ENCODE measurements around the gene SSNA1.

SSNA1 gene

DNA sequence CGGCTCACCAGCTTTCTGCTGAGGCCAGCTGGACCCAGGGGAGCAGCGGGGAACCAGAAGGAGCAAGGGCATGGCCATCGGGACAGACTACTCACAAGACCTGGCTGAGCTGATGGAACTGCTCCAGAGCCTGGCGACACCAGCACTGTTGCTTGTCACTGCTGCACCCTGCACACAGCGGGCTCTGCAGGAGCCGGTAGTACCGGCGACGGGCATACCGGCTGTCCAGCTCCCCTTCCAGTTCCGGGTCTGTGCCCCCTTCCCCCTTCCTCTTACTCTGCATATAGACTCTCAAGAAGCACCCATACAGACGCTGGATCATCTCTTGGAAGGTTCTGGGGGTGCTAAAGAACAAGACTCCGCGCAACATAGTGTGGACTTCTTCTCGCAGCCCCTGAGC, 1.1 kb upstream of the SSNA1 start:
- no peak overlapping the region for H4K91ac ChIP-seq (ENCODE audit: low read depth, low read length, poor library complexity)
- H3K4ac ChIP-seq (ENCODE audit: low read length): no peak overlapping the region
- peaks cover 30 to 72% of the 10 kb centered on the region in 2 donors for H3K36me3 ChIP-seq (replicated peaks in 1 of 2; ENCODE audit: control insufficient read depth in 2 of 2, insufficient read depth in 2 of 2, low read length in 2 of 2)
- H2BK120ac ChIP-seq (ENCODE audit: low read depth, low read length): no peak overlapping the region
- no peak overlapping the region for H2BK15ac ChIP-seq (ENCODE audit: low read length)
- no peak overlapping the region for H3K27ac ChIP-seq (replicated peaks; ENCODE audit: low read length)
- H2AK5ac ChIP-seq (ENCODE audit: low read depth, low read length): no peak overlapping the region
- no peak overlapping the region for H3K9ac ChIP-seq (ENCODE audit: low read depth, low read length, poor library complexity)
- H3K27me3 ChIP-seq (ENCODE audit: control insufficient read depth in 3 of 3, insufficient read depth in 3 of 3, low read depth in 1 of 3, low read length in 3 of 3): peaks cover 0 to 2% (median 0%) of the 10 kb centered on the region in 3 experiments
- peaks cover 27% of the 10 kb centered on the region for H3K79me1 ChIP-seq (ENCODE audit: low read depth, low read length)
- H3K4me3 ChIP-seq (ENCODE audit: low read length in 2 of 2): peak overlapping the region; percentile 99 to 100
- H3K14ac ChIP-seq (ENCODE audit: low read length): no peak overlapping the region
- no peak for DNase-seq (ENCODE audit: low spot score)
- no peak overlapping the region for H2AFZ ChIP-seq (ENCODE audit: low read length)
- H3K9me3 ChIP-seq (replicated peaks in 1 of 2; ENCODE audit: control insufficient read depth in 2 of 2, insufficient read depth in 1 of 2, low read depth in 1 of 2, low read length in 2 of 2): peaks cover 0 to 1% of the 10 kb centered on the region in 2 donors
- H4K8ac ChIP-seq (ENCODE audit: low read depth, low read length): no peak overlapping the region
- no CpG with 5 or more reads among the region's 15 CpGs for WGBS, 2 donors (ENCODE audit: extremely low coverage in 2 of 2, insufficient read length in 2 of 2, insufficient replicate concordance in 1 of 2)
- no peak overlapping the region for H3K18ac ChIP-seq (ENCODE audit: low read length)
- H2BK12ac ChIP-seq (ENCODE audit: low read length): no peak overlapping the region
- no peak overlapping the region for H2BK5ac ChIP-seq (ENCODE audit: low read length)
- peaks cover 12 to 17% of the 10 kb centered on the region in 2 donors for H3K4me1 ChIP-seq (ENCODE audit: control insufficient read depth in 2 of 2, insufficient read depth in 1 of 2, low read depth in 1 of 2, low read length in 2 of 2)
- H3K23ac ChIP-seq (ENCODE audit: low read depth, low read length, poor library complexity): no peak overlapping the region
- H3K4me2 ChIP-seq (ENCODE audit: insufficient read depth, low read length, poor library complexity, severe bottlenecking): peak overlapping the region; percentile 94

DNA sequence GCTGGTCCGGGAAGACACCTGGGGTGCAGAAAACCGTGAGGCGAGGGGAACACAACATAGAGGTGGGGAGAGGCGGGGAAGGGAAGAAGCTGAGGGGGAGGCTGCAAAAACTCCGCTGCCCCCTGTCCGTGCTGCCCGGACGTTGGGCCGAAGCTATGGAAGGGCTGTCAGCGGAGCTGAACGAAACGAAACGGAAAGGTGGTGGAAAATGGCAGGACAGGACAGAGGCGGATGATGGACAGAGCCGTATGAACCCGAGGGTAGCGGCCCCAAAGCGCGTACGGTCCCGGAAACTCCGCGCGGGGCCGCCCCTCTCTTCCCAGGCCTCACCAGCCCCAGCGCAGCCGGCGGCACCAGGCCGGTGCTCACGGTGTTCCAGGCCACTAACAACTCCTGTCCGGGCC, 388 bp upstream of the SSNA1 start:
- Histone ChIP-seq H4K91ac (ENCODE audit: low read depth, low read length, poor library complexity) (no peak overlapping the region), H3K9ac (ENCODE audit: low read depth, low read length, poor library complexity) (peak overlapping the region; percentile 95), H3K27me3 (ENCODE audit: control insufficient read depth in 3 of 3, insufficient read depth in 3 of 3, low read depth in 1 of 3, low read length in 3 of 3) (peaks cover 0 to 2% (median 0%) of the 10 kb centered on the region in 3 experiments), H3K36me3 (replicated peaks in 1 of 2; ENCODE audit: control insufficient read depth in 2 of 2, insufficient read depth in 2 of 2, low read length in 2 of 2) (peaks cover 24 to 67% of the 10 kb centered on the region in 2 donors), H3K4me1 (ENCODE audit: control insufficient read depth in 2 of 2, insufficient read depth in 1 of 2, low read depth in 1 of 2, low read length in 2 of 2) (peaks cover 12 to 17% of the 10 kb centered on the region in 2 donors), H3K18ac (ENCODE audit: low read length) (peak overlapping the region; percentile 89), H4K8ac (ENCODE audit: low read depth, low read length) (peak overlapping the region; percentile 98), H3K9me3 (replicated peaks in 1 of 2; ENCODE audit: control insufficient read depth in 2 of 2, insufficient read depth in 1 of 2, low read depth in 1 of 2, low read length in 2 of 2) (peaks cover 0 to 1% of the 10 kb centered on the region in 2 donors), H2AK5ac (ENCODE audit: low read depth, low read length) (peak overlapping the region; percentile 93), H2BK120ac (ENCODE audit: low read depth, low read length) (no peak overlapping the region), H2BK12ac (ENCODE audit: low read length) (no peak overlapping the region), H3K4ac (ENCODE audit: low read length) (peak overlapping the region; percentile 78), H2BK15ac (ENCODE audit: low read length) (no peak overlapping the region), H3K4me3 (ENCODE audit: low read length in 2 of 2) (peak overlapping the region; percentile 99 to 100), H2BK5ac (ENCODE audit: low read length) (peak overlapping the region; percentile 78), H3K79me1 (ENCODE audit: low read depth, low read length) (peaks cover 28% of the 10 kb centered on the region), H3K27ac (replicated peaks; ENCODE audit: low read length) (no peak overlapping the region), H3K14ac (ENCODE audit: low read length) (peak overlapping the region; percentile 82), H3K4me2 (ENCODE audit: insufficient read depth, low read length, poor library complexity, severe bottlenecking) (peak overlapping the region; percentile 94), H2AFZ (ENCODE audit: low read length) (peak overlapping the region; percentile 95), H3K23ac (ENCODE audit: low read depth, low read length, poor library complexity) (peak overlapping the region; percentile 95)
- no peak for DNase-seq (ENCODE audit: low spot score)
- no CpG with 5 or more reads among the region's 31 CpGs for WGBS, 2 donors (ENCODE audit: extremely low coverage in 2 of 2, insufficient read length in 2 of 2, insufficient replicate concordance in 1 of 2)

GRCh38 chr9:137189297-137190295, 1.1 kb downstream of the SSNA1 start:
- Histone ChIP-seq H3K14ac (ENCODE audit: low read length) (no peak overlapping the region), H3K27ac (replicated peaks; ENCODE audit: low read length) (no peak overlapping the region), H3K79me1 (ENCODE audit: low read depth, low read length) (peaks cover 37% of the 10 kb centered on the region), H2AFZ (ENCODE audit: low read length) (peak overlapping the region; percentile 95), H3K4me3 (ENCODE audit: low read length in 2 of 2) (peak overlapping the region; percentile 99 to 100), H3K4me1 (ENCODE audit: control insufficient read depth in 2 of 2, insufficient read depth in 1 of 2, low read depth in 1 of 2, low read length in 2 of 2) (peaks cover 17% of the 10 kb centered on the region in 2 donors), H3K9me3 (replicated peaks in 1 of 2; ENCODE audit: control insufficient read depth in 2 of 2, insufficient read depth in 1 of 2, low read depth in 1 of 2, low read length in 2 of 2) (peaks cover 0 to 1% of the 10 kb centered on the region in 2 donors), H3K23ac (ENCODE audit: low read depth, low read length, poor library complexity) (peak overlapping the region; percentile 95), H3K9ac (ENCODE audit: low read depth, low read length, poor library complexity) (peak overlapping the region; percentile 93), H2BK12ac (ENCODE audit: low read length) (no peak overlapping the region), H2BK120ac (ENCODE audit: low read depth, low read length) (no peak overlapping the region), H3K4ac (ENCODE audit: low read length) (no peak overlapping the region), H2BK15ac (ENCODE audit: low read length) (no peak overlapping the region), H2AK5ac (ENCODE audit: low read depth, low read length) (peak overlapping the region; percentile 84), H3K18ac (ENCODE audit: low read length) (no peak overlapping the region), H3K4me2 (ENCODE audit: insufficient read depth, low read length, poor library complexity, severe bottlenecking) (peak overlapping the region; percentile 93), H3K27me3 (ENCODE audit: control insufficient read depth in 3 of 3, insufficient read depth in 3 of 3, low read depth in 1 of 3, low read length in 3 of 3) (peaks cover 0 to 2% (median 0%) of the 10 kb centered on the region in 3 experiments), H4K91ac (ENCODE audit: low read depth, low read length, poor library complexity) (no peak overlapping the region), H2BK5ac (ENCODE audit: low read length) (no peak overlapping the region), H4K8ac (ENCODE audit: low read depth, low read length) (no peak overlapping the region), H3K36me3 (replicated peaks in 1 of 2; ENCODE audit: control insufficient read depth in 2 of 2, insufficient read depth in 2 of 2, low read length in 2 of 2) (peaks cover 15 to 52% of the 10 kb centered on the region in 2 donors)
- DNase-seq (ENCODE audit: low spot score): no peak
- WGBS, 2 donors (ENCODE audit: extremely low coverage in 2 of 2, insufficient read length in 2 of 2, insufficient replicate concordance in 1 of 2): no CpG with 5 or more reads among the region's 23 CpGs

DNA sequence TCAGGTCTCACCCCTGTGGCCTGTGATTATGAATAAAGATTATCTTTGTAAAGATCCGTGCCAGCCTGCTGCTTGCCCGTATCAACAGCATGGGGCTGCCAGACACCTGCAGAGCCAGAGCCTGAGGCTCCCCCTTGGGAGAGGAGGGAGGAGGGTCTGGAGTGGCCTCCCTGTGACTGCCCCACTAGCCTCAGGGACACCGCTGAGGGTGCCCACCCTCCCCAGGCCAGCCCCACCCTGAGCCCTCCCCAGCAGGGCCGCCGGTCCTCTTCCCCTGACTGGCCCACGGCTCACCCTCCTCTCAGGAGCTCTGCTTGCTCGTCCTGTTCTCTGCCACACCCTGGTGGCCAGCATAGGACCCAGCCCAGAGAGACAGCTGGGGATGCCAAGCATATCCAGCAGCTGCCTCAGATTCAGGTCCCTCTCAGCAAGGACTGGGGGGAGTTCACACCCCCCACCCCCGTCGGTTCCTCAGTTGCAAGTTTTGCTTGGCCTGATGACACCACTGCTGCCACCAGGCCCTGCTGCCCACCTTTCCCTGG, 1.9 kb downstream of the SSNA1 start:
- Histone ChIP-seq H4K91ac (ENCODE audit: low read depth, low read length, poor library complexity) (no peak overlapping the region), H3K27ac (replicated peaks; ENCODE audit: low read length) (no peak overlapping the region), H3K4me3 (ENCODE audit: low read length in 2 of 2) (peak overlapping the region in 1 of 2 donors; percentile 100), H3K79me1 (ENCODE audit: low read depth, low read length) (peaks cover 42% of the 10 kb centered on the region), H2AK5ac (ENCODE audit: low read depth, low read length) (no peak overlapping the region), H3K9ac (ENCODE audit: low read depth, low read length, poor library complexity) (no peak overlapping the region), H2BK5ac (ENCODE audit: low read length) (no peak overlapping the region), H3K18ac (ENCODE audit: low read length) (no peak overlapping the region), H2BK15ac (ENCODE audit: low read length) (no peak overlapping the region), H3K9me3 (replicated peaks in 1 of 2; ENCODE audit: control insufficient read depth in 2 of 2, insufficient read depth in 1 of 2, low read depth in 1 of 2, low read length in 2 of 2) (peaks cover 0 to 1% of the 10 kb centered on the region in 2 donors), H3K4me1 (ENCODE audit: control insufficient read depth in 2 of 2, insufficient read depth in 1 of 2, low read depth in 1 of 2, low read length in 2 of 2) (peaks cover 17 to 21% of the 10 kb centered on the region in 2 donors), H3K14ac (ENCODE audit: low read length) (no peak overlapping the region), H2AFZ (ENCODE audit: low read length) (no peak overlapping the region), H2BK120ac (ENCODE audit: low read depth, low read length) (no peak overlapping the region), H3K27me3 (ENCODE audit: control insufficient read depth in 3 of 3, insufficient read depth in 3 of 3, low read depth in 1 of 3, low read length in 3 of 3) (peaks cover 0 to 2% (median 0%) of the 10 kb centered on the region in 3 experiments), H4K8ac (ENCODE audit: low read depth, low read length) (no peak overlapping the region), H3K4ac (ENCODE audit: low read length) (no peak overlapping the region), H3K36me3 (replicated peaks in 1 of 2; ENCODE audit: control insufficient read depth in 2 of 2, insufficient read depth in 2 of 2, low read length in 2 of 2) (peaks cover 15 to 44% of the 10 kb centered on the region in 2 donors), H3K23ac (ENCODE audit: low read depth, low read length, poor library complexity) (no peak overlapping the region), H3K4me2 (ENCODE audit: insufficient read depth, low read length, poor library complexity, severe bottlenecking) (no peak overlapping the region), H2BK12ac (ENCODE audit: low read length) (no peak overlapping the region)
- no CpG with 5 or more reads among the region's 9 CpGs for WGBS, 2 donors (ENCODE audit: extremely low coverage in 2 of 2, insufficient read length in 2 of 2, insufficient replicate concordance in 1 of 2)
- DNase-seq (ENCODE audit: low spot score): no peak
